NCI-H128 (cell line): ENCODE results near the gene CLTB.

Experiments
- DNase-seq: peaks from one replicate; lab custom pipeline; 2025; ENCODE audit not compliant: unreplicated experiment; lab: John Stamatoyannopoulos, UW

Gene CLTB

GRCh38 chr5:176383961-176384360 is 32.4 kb downstream of the CLTB start:
- no peak for DNase-seq

GRCh38 chr5:176383248-176383905 is 33.0 kb downstream of the CLTB start:
- no peak for DNase-seq

GRCh38 chr5:176382721-176383120 is 33.6 kb downstream of the CLTB start:
- no peak for DNase-seq

- no peak for DNase-seq
These were observed 34.4 kb downstream of the CLTB start for GRCh38 chr5:176381979-176382378.

GRCh38 chr5:176381423-176381822 is 34.9 kb downstream of the CLTB start:
- DNase-seq: no peak

GRCh38 chr5:176379881-176380280 is 36.5 kb downstream of the CLTB start:
- no peak for DNase-seq

GRCh38 chr5:176373100-176373818 is 43.1 kb downstream of the CLTB start:
- DNase-seq: no peak

- DNase-seq: no peak
These were observed 44.5 kb downstream of the CLTB start for GRCh38 chr5:176371621-176372539.

GRCh38 chr5:176369934-176370711 is 46.2 kb downstream of the CLTB start:
- no peak for DNase-seq

GRCh38 chr5:176368726-176369125 is 47.6 kb downstream of the CLTB start:
- DNase-seq: no peak

GRCh38 chr5:176366232-176366894 is 50.0 kb downstream of the CLTB start:
- no peak for DNase-seq

- DNase-seq: no peak
These were observed 50.7 kb downstream of the CLTB start, which contains the start of gene ARL10 for GRCh38 chr5:176365351-176366231. Gene ARL10, plus strand, starts transcription at chr5:176365487. Its CDS starts 77 bp downstream, at chr5:176365564.

- no peak for DNase-seq
These were observed 51.5 kb downstream of the CLTB start for GRCh38 chr5:176364765-176365350.

- DNase-seq: no peak
These were observed 54.2 kb downstream of the CLTB start for GRCh38 chr5:176362233-176362490.

- DNase-seq: peak; percentile 46
These were observed 54.7 kb downstream of the CLTB start, which contains the start of gene KIAA1191 for GRCh38 chr5:176361437-176362232. Gene KIAA1191, minus strand, starts transcription at chr5:176361764. Its CDS starts 2,256 bp downstream, at chr5:176359508.

- no peak for DNase-seq
These were observed 55.4 kb downstream of the CLTB start for GRCh38 chr5:176360894-176361436.

- no peak for DNase-seq
These were observed 56.7 kb downstream of the CLTB start for GRCh38 chr5:176359658-176360057.

GRCh38 chr5:176356179-176356566 is 60.2 kb downstream of the CLTB start:
- no peak for DNase-seq
